GM20000 (cell line): ENCODE data around the gene MDFI.

ENCODE experiments used
- DNase-seq: peaks from one replicate; pipeline ENCODE4 v3.0.0; 2012; ENCODE audit warnings: low spot score
- CTCF ChIP-seq: IDR thresholded peaks from 2 replicates; pipeline ENCODE4 v1.5.1; 2012; ENCODE audit warnings: mild to moderate bottlenecking, control low read depth; ENCODE audit errors: extremely low read depth, missing control alignments

MDFI gene

DNA sequence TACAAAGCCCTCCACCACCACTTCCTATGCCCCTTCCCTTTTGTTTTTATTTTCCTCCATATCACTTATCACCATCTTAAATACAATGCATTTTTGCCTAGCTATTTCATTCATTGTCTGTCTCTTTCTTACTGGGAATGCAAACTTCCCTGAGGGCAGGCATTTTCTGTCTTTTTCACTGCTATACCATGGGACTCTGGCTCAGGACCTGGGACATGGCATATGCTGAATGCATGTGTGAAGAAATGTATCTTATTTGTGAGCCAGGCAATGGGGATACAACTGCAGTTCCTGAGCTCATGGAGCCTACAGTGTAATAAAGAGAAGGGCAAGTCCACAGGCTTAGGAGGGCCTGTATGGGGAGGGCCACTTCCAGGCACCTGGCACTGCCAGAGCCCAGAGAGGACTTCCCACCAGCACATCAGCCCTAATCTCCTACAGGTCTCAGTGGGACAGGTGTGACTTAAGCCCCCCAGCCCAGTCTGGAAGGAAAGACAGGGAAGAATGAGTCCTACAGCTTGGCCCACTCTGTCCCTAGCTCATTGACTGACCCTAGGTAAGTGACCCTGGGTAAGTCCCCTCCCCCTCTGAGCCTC is 53.9 kb downstream of the MDFI start:
- TF ChIP-seq CTCF, result no peak
- DNase-seq, result no peak

- no peak for TF ChIP-seq CTCF
Observed at GRCh38 chr6:41692730-41693129, 54.5 kb downstream of the MDFI start.

GRCh38 chr6:41693281-41694240 is 55.3 kb downstream of the MDFI start:
- no peak for TF ChIP-seq CTCF
- DNase-seq, result no peak

More at GRCh38 chr6:41692730-41693129, 54.5 kb downstream of the MDFI start:
- DNase-seq, result no peak

DNA sequence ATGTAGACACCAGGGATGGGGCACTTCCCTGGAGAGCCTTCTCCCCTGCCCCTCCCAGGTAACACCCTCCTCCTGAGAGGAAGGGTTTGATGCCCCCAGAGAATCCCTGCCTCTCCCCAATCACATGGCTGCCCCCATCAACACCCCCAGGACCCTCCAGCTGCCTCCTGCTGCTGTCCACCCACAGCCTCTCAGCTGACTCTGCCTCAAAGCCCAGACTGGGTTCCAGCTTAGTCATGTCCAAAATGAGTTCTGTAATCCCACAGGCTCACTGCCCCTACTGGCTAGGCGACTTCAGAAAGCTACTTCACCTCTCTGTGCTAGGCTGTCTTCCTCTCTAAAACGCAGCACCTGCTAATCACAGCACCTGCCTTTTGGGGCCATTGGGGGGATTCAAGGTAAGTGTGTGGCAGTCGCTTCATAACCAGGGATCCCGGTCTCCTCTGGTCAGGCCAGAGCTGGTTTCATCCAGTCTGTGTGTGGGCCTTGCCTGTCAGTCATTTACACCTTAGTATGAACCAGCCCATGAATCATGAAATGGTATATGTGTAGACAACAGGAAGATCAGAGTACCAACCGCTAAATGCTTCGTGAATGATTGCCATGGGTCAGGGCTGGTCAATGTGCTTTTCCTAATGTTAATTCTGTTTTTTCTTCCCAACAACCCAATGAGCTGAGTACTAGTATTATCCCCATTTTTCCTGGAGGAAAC is 56.7 kb downstream of the MDFI start:
- DNase-seq, result no peak
- TF ChIP-seq CTCF, result no peak

GRCh38 chr6:41695825-41696224 is 57.6 kb downstream of the MDFI start:
- TF ChIP-seq CTCF, result no peak
- DNase-seq, result no peak

- no peak for TF ChIP-seq CTCF
Observed at GRCh38 chr6:41696788-41697187, 58.5 kb downstream of the MDFI start.

More at GRCh38 chr6:41696788-41697187, 58.5 kb downstream of the MDFI start:
- DNase-seq, result no peak
